Activated CD8-positive, alpha-beta memory T cell treated with anti-CD3 and anti-CD28 coated beads for 1 hour (primary cell): ENCODE data around the gene NLRP7.

Experiments
- DNase-seq, 2 donors: peaks; one replicate each; pipeline ENCODE4 v3.0.0-alpha.2; 2020; ENCODE audit warnings: low read depth in 1 of 2; ENCODE audit errors: extremely low read depth in 1 of 2

Gene NLRP7

GRCh38 chr19:54875506-54875905 lies 71.8 kb downstream of the NLRP7 start:
- no peak for DNase-seq

- no peak for DNase-seq
Observed at GRCh38 chr19:54873990-54874389, 73.3 kb downstream of the NLRP7 start, which contains the start of gene FCAR. TSS of gene FCAR (plus strand) at chr19:54874235. CDS start at chr19:54874290, 55 bp downstream.
